B cell (primary cell): Measurements from ENCODE around the gene CLIC6.

Experiments used
- CTCF ChIP-seq: fragments of 200-600 bp; IDR thresholded peaks from one replicate; pipeline ENCODE4 v1.8.0; 2022; ENCODE audit warnings: antibody characterized with exemption, mild to moderate bottlenecking
- EZH2 ChIP-seq: IDR thresholded peaks from 2 replicates; pipeline ENCODE4 v1.6.1; 2012; ENCODE audit warnings: borderline replicate concordance, low read depth, mild to moderate bottlenecking, moderate library complexity, low read length; ENCODE audit not compliant: insufficient read depth, poor library complexity, severe bottlenecking

DNA sequence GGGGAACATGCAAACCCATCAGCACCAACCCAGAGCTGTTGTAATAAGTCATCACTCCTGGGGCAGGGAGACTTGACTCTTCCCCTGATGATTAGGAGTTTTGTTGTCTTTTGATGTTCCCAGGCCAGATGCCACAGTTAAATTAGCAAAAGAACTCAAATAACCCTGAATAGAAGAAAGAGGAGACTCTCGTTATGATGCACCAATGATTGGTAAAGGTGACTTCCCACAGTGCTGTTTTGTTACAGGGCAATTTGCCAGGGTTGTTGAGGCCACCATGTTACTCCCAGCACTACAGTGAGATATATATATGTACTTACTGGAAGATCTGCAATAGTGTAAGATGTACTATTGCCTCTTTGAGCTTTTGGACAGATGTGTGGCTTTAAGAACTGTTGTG, 29.5 kb upstream of the CLIC6 start:
- TF ChIP-seq CTCF, result no peak
- TF ChIP-seq EZH2, result no peak
